Measurements from ENCODE around the gene ADAM22.
"Not testable (repeated sequence)": the region's sequence is repeated elsewhere in the genome, so short reads cannot be mapped to it uniquely, and the experiment has no call there.

The ADAM22 gene

GRCh38 chr7:87919875-87920274 is 14.2 kb upstream of the ADAM22 start:
- Histone ChIP-seq H3K27ac (ENCODE audit: low read depth, low read length) (no peak overlapping the region), H3K4me3 (ENCODE audit: low read depth in 1 of 2, low read length in 2 of 2) (no peak overlapping the region), H3K27me3 (ENCODE audit: control insufficient read depth in 1 of 2, insufficient read depth in 2 of 2, low read length in 2 of 2) (no peaks in the 10 kb centered on the region), H3K9me3 (ENCODE audit: control insufficient read depth in 1 of 2, low read length in 2 of 2) (no peaks in the 10 kb centered on the region), H3K9ac (ENCODE audit: low read depth in 1 of 2, low read length in 2 of 2) (no peak overlapping the region), H3K4me1 (ENCODE audit: control insufficient read depth in 1 of 2, insufficient read depth in 2 of 2, low read length in 2 of 2) (no peaks in the 10 kb centered on the region), H3K36me3 (ENCODE audit: control insufficient read depth in 1 of 2, insufficient read depth in 2 of 2, low read length in 2 of 2) (no peaks in the 10 kb centered on the region)

GRCh38 chr7:87920578-87920977 is 13.5 kb upstream of the ADAM22 start:
- Histone ChIP-seq H3K36me3 (ENCODE audit: control insufficient read depth in 1 of 2, insufficient read depth in 2 of 2, low read length in 2 of 2) (no peaks in the 10 kb centered on the region), H3K4me1 (ENCODE audit: control insufficient read depth in 1 of 2, insufficient read depth in 2 of 2, low read length in 2 of 2) (no peaks in the 10 kb centered on the region), H3K27me3 (ENCODE audit: control insufficient read depth in 1 of 2, insufficient read depth in 2 of 2, low read length in 2 of 2) (no peaks in the 10 kb centered on the region), H3K27ac (ENCODE audit: low read depth, low read length) (no peak overlapping the region), H3K4me3 (ENCODE audit: low read depth in 1 of 2, low read length in 2 of 2) (no peak overlapping the region), H3K9ac (ENCODE audit: low read depth in 1 of 2, low read length in 2 of 2) (no peak overlapping the region), H3K9me3 (ENCODE audit: control insufficient read depth in 1 of 2, low read length in 2 of 2) (no peaks in the 10 kb centered on the region)

DNA sequence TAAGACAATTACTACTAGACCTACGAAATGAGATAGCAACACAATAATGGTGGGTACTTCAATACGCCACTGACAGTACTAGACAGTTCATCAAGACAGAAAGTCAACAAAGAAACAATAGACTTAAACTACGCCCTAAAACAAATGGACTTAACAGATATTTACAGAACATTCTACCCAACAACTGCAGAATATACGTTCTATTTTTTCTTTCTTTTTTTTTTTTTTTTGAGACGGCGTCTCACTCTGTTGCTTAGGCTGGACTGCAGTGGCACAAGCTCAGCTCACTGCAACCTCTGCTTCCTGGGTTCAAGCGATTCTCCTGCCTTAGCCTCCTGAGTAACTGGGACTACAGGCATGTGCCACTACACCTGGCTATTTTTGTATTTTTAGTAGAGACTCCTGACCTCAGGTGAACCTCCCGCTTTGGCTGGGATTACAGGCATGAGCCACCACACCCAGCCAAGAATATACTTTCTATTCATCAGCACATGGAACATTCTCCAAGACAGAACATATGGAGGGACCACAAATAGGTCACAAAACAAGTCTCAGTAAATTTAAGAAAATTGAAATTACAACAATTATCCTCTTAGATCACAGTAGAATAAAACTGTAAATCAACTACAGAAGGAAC is 11.2 kb upstream of the ADAM22 start:
- H3K4me3 ChIP-seq (ENCODE audit: low read depth in 1 of 2, low read length in 2 of 2); H3K4me1 ChIP-seq (ENCODE audit: control insufficient read depth in 1 of 2, insufficient read depth in 2 of 2, low read length in 2 of 2); H3K36me3 ChIP-seq (ENCODE audit: control insufficient read depth in 1 of 2, insufficient read depth in 2 of 2, low read length in 2 of 2); H3K9ac ChIP-seq (ENCODE audit: low read depth in 1 of 2, low read length in 2 of 2); H3K9me3 ChIP-seq (ENCODE audit: control insufficient read depth in 1 of 2, low read length in 2 of 2); H3K27me3 ChIP-seq (ENCODE audit: control insufficient read depth in 1 of 2, insufficient read depth in 2 of 2, low read length in 2 of 2); H3K27ac ChIP-seq (ENCODE audit: low read depth, low read length): not testable (repeated sequence)

DNA sequence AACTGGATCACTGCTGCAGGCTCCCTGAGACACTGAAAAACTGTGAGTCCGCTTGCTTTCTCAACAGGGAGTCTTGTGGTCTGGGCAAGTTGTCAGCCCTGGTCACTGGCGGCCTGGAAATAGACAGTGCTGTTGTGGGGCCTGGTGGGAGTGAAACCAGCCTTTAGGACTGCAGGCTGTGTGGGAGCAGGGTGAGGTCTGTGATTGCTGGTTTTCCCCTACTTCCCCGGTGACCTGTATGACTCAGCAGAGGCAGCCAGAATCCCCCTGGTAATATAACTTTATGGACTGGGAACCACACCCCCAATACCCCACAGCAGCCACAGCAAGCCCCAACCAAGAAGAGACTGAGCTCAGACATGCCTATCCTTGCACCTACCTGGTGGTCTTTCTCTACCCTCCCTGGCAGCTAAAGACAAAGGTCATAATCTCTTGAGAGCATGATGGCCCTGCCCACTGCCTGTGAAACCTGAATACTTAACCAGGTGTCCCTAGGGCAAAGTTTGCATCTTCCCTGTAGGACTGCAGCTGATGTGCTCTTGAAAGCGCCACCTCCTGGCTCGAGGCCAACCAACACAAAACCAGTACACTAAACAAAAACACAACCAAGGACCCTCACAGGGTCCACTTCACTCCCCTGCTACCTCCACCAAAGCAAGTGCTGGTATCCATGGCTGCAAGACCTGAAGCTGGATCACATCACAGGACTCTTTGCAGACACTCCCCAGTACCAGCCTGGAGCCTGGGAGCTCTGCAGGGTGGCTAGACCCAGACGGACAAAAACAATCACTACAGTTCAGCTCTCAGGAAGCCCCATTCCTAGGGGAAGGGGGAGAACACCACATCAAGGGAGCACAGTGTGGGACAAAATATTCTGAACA is 7.2 kb upstream of the ADAM22 start:
- no peaks in the 10 kb centered on the region for H3K27me3 ChIP-seq (ENCODE audit: control insufficient read depth in 1 of 2, insufficient read depth in 2 of 2, low read length in 2 of 2)
- H3K4me1 ChIP-seq (ENCODE audit: control insufficient read depth in 1 of 2, insufficient read depth in 2 of 2, low read length in 2 of 2), result peaks cover 0 to 7% of the 10 kb centered on the region in 2 donors
- no peak overlapping the region for H3K4me3 ChIP-seq (ENCODE audit: low read depth in 1 of 2, low read length in 2 of 2)
- no peak overlapping the region for H3K9ac ChIP-seq (ENCODE audit: low read depth in 1 of 2, low read length in 2 of 2)
- H3K27ac ChIP-seq (ENCODE audit: low read depth, low read length), result no peak overlapping the region
- no peaks in the 10 kb centered on the region for H3K9me3 ChIP-seq (ENCODE audit: control insufficient read depth in 1 of 2, low read length in 2 of 2)
- no peaks in the 10 kb centered on the region for H3K36me3 ChIP-seq (ENCODE audit: control insufficient read depth in 1 of 2, insufficient read depth in 2 of 2, low read length in 2 of 2)

- Histone ChIP-seq H3K9ac (ENCODE audit: low read depth in 1 of 2, low read length in 2 of 2) (no peak overlapping the region), H3K4me3 (ENCODE audit: low read depth in 1 of 2, low read length in 2 of 2) (peak overlapping the region; percentile 70 to 89), H3K27me3 (ENCODE audit: control insufficient read depth in 1 of 2, insufficient read depth in 2 of 2, low read length in 2 of 2) (peaks cover 0 to 7% of the 10 kb centered on the region in 2 donors), H3K36me3 (ENCODE audit: control insufficient read depth in 1 of 2, insufficient read depth in 2 of 2, low read length in 2 of 2) (no peaks in the 10 kb centered on the region), H3K4me1 (ENCODE audit: control insufficient read depth in 1 of 2, insufficient read depth in 2 of 2, low read length in 2 of 2) (peaks cover 9 to 15% of the 10 kb centered on the region in 2 donors), H3K27ac (ENCODE audit: low read depth, low read length) (no peak overlapping the region), H3K9me3 (ENCODE audit: control insufficient read depth in 1 of 2, low read length in 2 of 2) (no peaks in the 10 kb centered on the region)
Measured at GRCh38 chr7:87933605-87933952, 472 bp upstream of the ADAM22 start.

DNA sequence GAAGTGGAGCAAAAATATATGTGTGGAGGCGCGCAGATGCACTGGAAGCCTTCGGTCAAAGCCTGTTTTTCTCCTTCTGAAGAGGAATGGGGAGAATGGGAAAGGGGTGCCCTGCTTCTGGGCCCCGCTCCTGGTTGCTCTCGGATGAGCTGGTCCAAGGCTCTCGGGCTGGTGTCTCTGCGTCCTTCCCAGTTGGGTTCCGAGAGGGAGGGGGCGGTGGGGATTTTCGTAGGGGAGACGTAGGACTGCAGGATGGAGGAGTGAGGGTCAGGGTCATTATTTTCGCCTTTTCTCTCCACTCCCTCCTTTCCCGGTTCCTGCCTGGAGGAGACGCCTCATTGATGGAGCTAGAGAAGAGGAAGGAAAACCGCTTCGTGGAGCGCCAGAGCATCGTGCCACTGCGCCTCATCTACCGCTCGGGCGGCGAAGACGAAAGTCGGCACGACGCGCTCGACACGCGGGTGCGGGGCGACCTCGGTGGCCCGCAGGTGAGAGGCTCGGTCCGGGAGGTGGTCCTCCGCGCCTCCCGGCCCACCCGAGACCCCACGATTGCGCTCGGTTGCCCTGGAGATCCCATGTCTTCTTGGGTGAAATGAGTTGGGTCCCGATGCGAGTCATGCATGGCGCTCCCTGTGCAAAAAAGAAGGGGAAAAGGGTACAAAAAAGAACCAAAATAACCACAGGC is 790 bp downstream of the ADAM22 start:
- Histone ChIP-seq H3K27ac (ENCODE audit: low read depth, low read length) (no peak overlapping the region), H3K9me3 (ENCODE audit: control insufficient read depth in 1 of 2, low read length in 2 of 2) (no peaks in the 10 kb centered on the region), H3K9ac (ENCODE audit: low read depth in 1 of 2, low read length in 2 of 2) (peak overlapping the region; percentile 10 to 21), H3K27me3 (ENCODE audit: control insufficient read depth in 1 of 2, insufficient read depth in 2 of 2, low read length in 2 of 2) (peaks cover 0 to 7% of the 10 kb centered on the region in 2 donors), H3K4me3 (ENCODE audit: low read depth in 1 of 2, low read length in 2 of 2) (peak overlapping the region; percentile 70 to 89), H3K36me3 (ENCODE audit: control insufficient read depth in 1 of 2, insufficient read depth in 2 of 2, low read length in 2 of 2) (no peaks in the 10 kb centered on the region), H3K4me1 (ENCODE audit: control insufficient read depth in 1 of 2, insufficient read depth in 2 of 2, low read length in 2 of 2) (peaks cover 9 to 15% of the 10 kb centered on the region in 2 donors)

- peaks cover 0 to 7% of the 10 kb centered on the region in 2 donors for H3K27me3 ChIP-seq (ENCODE audit: control insufficient read depth in 1 of 2, insufficient read depth in 2 of 2, low read length in 2 of 2)
- no peak overlapping the region for H3K27ac ChIP-seq (ENCODE audit: low read depth, low read length)
- H3K4me1 ChIP-seq (ENCODE audit: control insufficient read depth in 1 of 2, insufficient read depth in 2 of 2, low read length in 2 of 2), result peaks cover 9 to 15% of the 10 kb centered on the region in 2 donors
- no peak overlapping the region for H3K9ac ChIP-seq (ENCODE audit: low read depth in 1 of 2, low read length in 2 of 2)
- H3K36me3 ChIP-seq (ENCODE audit: control insufficient read depth in 1 of 2, insufficient read depth in 2 of 2, low read length in 2 of 2), result no peaks in the 10 kb centered on the region
- no peaks in the 10 kb centered on the region for H3K9me3 ChIP-seq (ENCODE audit: control insufficient read depth in 1 of 2, low read length in 2 of 2)
- H3K4me3 ChIP-seq (ENCODE audit: low read depth in 1 of 2, low read length in 2 of 2), result peak overlapping the region; percentile 70 to 89
Measured at GRCh38 chr7:87935384-87935706, 1.3 kb downstream of the ADAM22 start.

GRCh38 chr7:87941138-87941537 is 7.1 kb downstream of the ADAM22 start:
- Histone ChIP-seq H3K9ac (ENCODE audit: low read depth in 1 of 2, low read length in 2 of 2) (no peak overlapping the region), H3K9me3 (ENCODE audit: control insufficient read depth in 1 of 2, low read length in 2 of 2) (no peaks in the 10 kb centered on the region), H3K4me3 (ENCODE audit: low read depth in 1 of 2, low read length in 2 of 2) (no peak overlapping the region), H3K36me3 (ENCODE audit: control insufficient read depth in 1 of 2, insufficient read depth in 2 of 2, low read length in 2 of 2) (no peaks in the 10 kb centered on the region), H3K27ac (ENCODE audit: low read depth, low read length) (no peak overlapping the region), H3K4me1 (ENCODE audit: control insufficient read depth in 1 of 2, insufficient read depth in 2 of 2, low read length in 2 of 2) (no peaks in the 10 kb centered on the region), H3K27me3 (ENCODE audit: control insufficient read depth in 1 of 2, insufficient read depth in 2 of 2, low read length in 2 of 2) (no peaks in the 10 kb centered on the region)

- H3K4me3 ChIP-seq (ENCODE audit: low read depth in 1 of 2, low read length in 2 of 2), result no peak overlapping the region
- no peaks in the 10 kb centered on the region for H3K4me1 ChIP-seq (ENCODE audit: control insufficient read depth in 1 of 2, insufficient read depth in 2 of 2, low read length in 2 of 2)
- no peak overlapping the region for H3K27ac ChIP-seq (ENCODE audit: low read depth, low read length)
- no peaks in the 10 kb centered on the region for H3K36me3 ChIP-seq (ENCODE audit: control insufficient read depth in 1 of 2, insufficient read depth in 2 of 2, low read length in 2 of 2)
- no peaks in the 10 kb centered on the region for H3K9me3 ChIP-seq (ENCODE audit: control insufficient read depth in 1 of 2, low read length in 2 of 2)
- H3K9ac ChIP-seq (ENCODE audit: low read depth in 1 of 2, low read length in 2 of 2), result no peak overlapping the region
- H3K27me3 ChIP-seq (ENCODE audit: control insufficient read depth in 1 of 2, insufficient read depth in 2 of 2, low read length in 2 of 2), result no peaks in the 10 kb centered on the region
Measured at GRCh38 chr7:87944547-87944946, 10.5 kb downstream of the ADAM22 start.

DNA sequence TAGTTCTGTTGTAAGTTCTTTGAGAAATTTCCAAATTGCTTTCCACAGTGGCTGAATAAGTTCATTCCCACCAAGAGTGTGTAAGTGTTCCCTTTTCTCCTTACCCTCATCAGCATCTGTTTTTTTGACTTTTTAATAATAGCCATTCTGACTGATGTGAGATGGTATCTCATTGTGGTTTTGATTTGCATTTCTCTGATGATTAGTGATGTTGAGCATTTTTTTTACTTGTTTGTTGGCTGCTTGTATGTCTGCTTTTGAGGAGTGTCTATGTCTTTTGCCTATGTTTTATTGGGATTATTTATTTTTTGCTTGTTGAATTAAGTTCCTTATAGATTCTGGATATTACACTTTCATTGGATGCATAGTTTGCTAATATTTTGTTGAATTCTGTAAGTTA is 11.9 kb downstream of the ADAM22 start:
- H3K4me1 ChIP-seq (ENCODE audit: control insufficient read depth in 1 of 2, insufficient read depth in 2 of 2, low read length in 2 of 2); H3K9ac ChIP-seq (ENCODE audit: low read depth in 1 of 2, low read length in 2 of 2); H3K36me3 ChIP-seq (ENCODE audit: control insufficient read depth in 1 of 2, insufficient read depth in 2 of 2, low read length in 2 of 2); H3K27me3 ChIP-seq (ENCODE audit: control insufficient read depth in 1 of 2, insufficient read depth in 2 of 2, low read length in 2 of 2); H3K4me3 ChIP-seq (ENCODE audit: low read depth in 1 of 2, low read length in 2 of 2); H3K9me3 ChIP-seq (ENCODE audit: control insufficient read depth in 1 of 2, low read length in 2 of 2); H3K27ac ChIP-seq (ENCODE audit: low read depth, low read length): not testable (repeated sequence)

All from duodenal mucosa (tissue), 2 donors.